GM19328 (cell line): ENCODE measurements around the gene PRR23E.

ENCODE experiments used
- ATAC-seq: cut with Tn5 transposase; IDR thresholded peaks from one replicate; pipeline ENCODE4 v1.9.1; 2021; ENCODE audit warnings: mild to moderate bottlenecking, moderate library complexity; ENCODE audit not compliant: unreplicated experiment

PRR23E gene

GRCh38 chr3:127183931-127184869 lies 8.7 kb upstream of the PRR23E start:
- no peak for ATAC-seq

GRCh38 chr3:127184870-127185216 lies 8.1 kb upstream of the PRR23E start:
- no peak for ATAC-seq

- ATAC-seq = no peak
These were observed 7.7 kb upstream of the PRR23E start for GRCh38 chr3:127185268-127185667.

- no peak for ATAC-seq
These were observed 6.8 kb upstream of the PRR23E start for GRCh38 chr3:127185962-127186674.

GRCh38 chr3:127187316-127187715 lies 5.6 kb upstream of the PRR23E start:
- ATAC-seq = no peak

- no peak for ATAC-seq
These were observed 410 bp downstream of the PRR23E start for GRCh38 chr3:127193341-127193740.

GRCh38 chr3:127193775-127194174 lies 844 bp downstream of the PRR23E start:
- ATAC-seq = no peak

- ATAC-seq = no peak
These were observed 1.8 kb downstream of the PRR23E start for GRCh38 chr3:127194601-127195187.

- no peak for ATAC-seq
These were observed 2.5 kb downstream of the PRR23E start for GRCh38 chr3:127195417-127195816.

GRCh38 chr3:127196002-127196401 lies 3.1 kb downstream of the PRR23E start:
- ATAC-seq = no peak

GRCh38 chr3:127196466-127197299 lies 3.8 kb downstream of the PRR23E start:
- no peak for ATAC-seq

GRCh38 chr3:127197300-127198189 lies 4.6 kb downstream of the PRR23E start:
- no peak for ATAC-seq

- ATAC-seq = no peak
These were observed 7.3 kb downstream of the PRR23E start for GRCh38 chr3:127200086-127200691.

GRCh38 chr3:127203024-127203423 lies 10.1 kb downstream of the PRR23E start:
- ATAC-seq = no peak

GRCh38 chr3:127204841-127205582 lies 12.1 kb downstream of the PRR23E start:
- ATAC-seq = no peak

GRCh38 chr3:127206154-127206553 lies 13.2 kb downstream of the PRR23E start:
- ATAC-seq = no peak

- no peak for ATAC-seq
These were observed 13.9 kb downstream of the PRR23E start for GRCh38 chr3:127206611-127207516.
